BLaER1 (cell line): Measurements from ENCODE around the gene CALCA.

Source experiments
- H3K27ac ChIP-seq: shearing (Covaris generic); formaldehyde crosslinking; 2 replicates; pipeline ENCODE4 v1.8.1; 2022
- H3K27me3 ChIP-seq: shearing (Covaris generic); formaldehyde crosslinking; 2 replicates; pipeline ENCODE4 v1.8.1; 2022
- H3K36me3 ChIP-seq: shearing (Covaris generic); formaldehyde crosslinking; 2 replicates; pipeline ENCODE4 v1.8.1; 2022
- H3K4me1 ChIP-seq: shearing (Covaris generic); formaldehyde crosslinking; 2 replicates; pipeline ENCODE4 v1.8.1; 2022
- H3K4me2 ChIP-seq: shearing (Covaris generic); formaldehyde crosslinking; 2 replicates; pipeline ENCODE4 v1.8.1; 2022
- H3K4me3 ChIP-seq: shearing (Covaris generic); formaldehyde crosslinking; 2 replicates; pipeline ENCODE4 v1.8.1; 2022
- H3K9ac ChIP-seq: shearing (Covaris generic); formaldehyde crosslinking; 2 replicates; pipeline ENCODE4 v1.8.1; 2022
- H3K9me3 ChIP-seq: shearing (Covaris generic); formaldehyde crosslinking; 2 replicates; pipeline ENCODE4 v1.8.1; 2022
- H4K20me1 ChIP-seq: shearing (Covaris generic); formaldehyde crosslinking; 2 replicates; pipeline ENCODE4 v1.8.1; 2022
- Cebpa-rat ChIP-seq: shearing (Covaris generic); IDR thresholded peaks from 2 replicates; pipeline ENCODE4 v1.8.1; 2022

Gene CALCA

DNA sequence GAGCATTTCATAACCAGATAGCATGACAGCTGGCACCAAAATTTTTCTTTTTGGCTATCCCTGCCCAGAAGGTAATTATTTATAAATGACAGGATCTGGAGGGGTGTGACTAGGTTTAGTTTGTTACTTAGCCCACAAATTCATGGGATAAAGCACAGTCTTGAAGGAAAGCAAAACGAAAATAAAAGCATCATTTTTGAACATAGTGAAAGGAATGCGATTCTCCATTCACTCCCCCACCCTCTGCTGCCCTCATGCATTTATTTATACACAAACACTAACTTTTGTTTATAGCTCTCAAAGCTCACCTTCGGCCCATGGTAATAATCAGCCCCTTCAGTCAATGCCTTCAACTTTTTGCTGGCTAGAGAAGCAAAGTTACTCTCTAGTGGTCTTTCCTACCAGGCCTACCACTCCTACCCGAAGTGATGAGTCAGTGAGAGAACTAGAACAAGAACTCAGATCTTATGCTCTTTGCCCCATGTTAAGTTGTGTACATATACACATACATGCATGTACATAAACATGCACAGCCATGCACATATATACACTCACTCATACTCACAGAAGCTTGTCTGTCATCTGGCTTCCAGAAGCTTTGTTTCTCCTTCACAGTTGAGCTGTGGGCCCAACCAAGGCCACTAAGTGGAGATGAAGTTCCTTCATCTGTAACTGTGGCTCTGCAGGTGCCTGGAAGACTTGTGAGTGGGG, 22.6 kb downstream of the CALCA start:
- Histone ChIP-seq H3K4me3 (no peak overlapping the region), H3K4me2 (no peak overlapping the region), H3K36me3 (no peaks in the 10 kb centered on the region), H3K9ac (no peak overlapping the region), H3K27ac (no peak overlapping the region), H4K20me1 (no peaks in the 10 kb centered on the region), H3K4me1 (no peaks in the 10 kb centered on the region), H3K9me3 (no peaks in the 10 kb centered on the region), H3K27me3 (no peaks in the 10 kb centered on the region)
- no peak for TF ChIP-seq Cebpa-rat

DNA sequence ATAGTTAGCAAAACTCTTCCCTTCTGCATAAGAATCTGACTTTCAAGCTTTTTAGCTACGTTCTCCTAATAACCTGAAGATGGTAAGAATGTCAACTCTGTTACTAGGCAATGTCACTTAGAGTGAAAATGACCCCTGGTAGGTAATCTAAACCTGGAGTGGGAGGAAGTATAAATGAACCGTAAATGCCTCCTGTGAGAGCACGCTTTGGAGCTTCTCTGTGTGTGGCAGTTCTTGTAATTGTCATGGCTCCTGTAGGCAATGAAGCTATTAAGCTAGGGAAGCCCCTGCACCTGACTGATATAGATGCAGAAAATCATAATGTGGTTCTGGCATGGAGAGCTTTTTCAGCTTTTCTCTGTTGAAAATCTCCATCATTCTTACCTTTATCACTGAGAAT, 29.4 kb downstream of the CALCA start:
- Histone ChIP-seq H3K4me2 (no peak overlapping the region), H3K9ac (no peak overlapping the region), H3K36me3 (no peaks in the 10 kb centered on the region), H4K20me1 (no peaks in the 10 kb centered on the region), H3K4me1 (no peaks in the 10 kb centered on the region), H3K9me3 (peaks cover 14% of the 10 kb centered on the region), H3K27me3 (no peaks in the 10 kb centered on the region), H3K4me3 (no peak overlapping the region), H3K27ac (no peak overlapping the region)
- no peak for TF ChIP-seq Cebpa-rat

DNA sequence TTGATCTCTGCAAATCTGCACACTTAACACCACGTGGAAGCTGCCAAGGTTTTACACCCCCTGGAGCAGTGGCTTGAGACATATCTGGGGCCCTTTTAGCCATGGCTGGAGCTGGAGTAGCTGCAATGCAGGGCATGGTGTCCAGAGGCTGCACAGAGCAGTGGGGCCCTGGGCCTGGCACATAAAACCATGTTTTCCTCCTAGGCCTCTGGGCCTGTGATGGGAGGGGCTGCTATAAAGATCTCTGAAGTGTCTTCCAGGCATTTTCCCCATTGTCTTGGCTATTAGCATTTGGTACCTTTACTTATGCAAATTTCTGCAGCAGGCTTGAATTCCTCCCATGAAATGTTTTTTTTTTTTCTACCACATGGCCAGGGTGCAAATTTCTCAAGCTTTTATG, 33.2 kb downstream of the CALCA start:
- no peak for TF ChIP-seq Cebpa-rat
- no peak overlapping the region for H3K4me3 ChIP-seq

DNA sequence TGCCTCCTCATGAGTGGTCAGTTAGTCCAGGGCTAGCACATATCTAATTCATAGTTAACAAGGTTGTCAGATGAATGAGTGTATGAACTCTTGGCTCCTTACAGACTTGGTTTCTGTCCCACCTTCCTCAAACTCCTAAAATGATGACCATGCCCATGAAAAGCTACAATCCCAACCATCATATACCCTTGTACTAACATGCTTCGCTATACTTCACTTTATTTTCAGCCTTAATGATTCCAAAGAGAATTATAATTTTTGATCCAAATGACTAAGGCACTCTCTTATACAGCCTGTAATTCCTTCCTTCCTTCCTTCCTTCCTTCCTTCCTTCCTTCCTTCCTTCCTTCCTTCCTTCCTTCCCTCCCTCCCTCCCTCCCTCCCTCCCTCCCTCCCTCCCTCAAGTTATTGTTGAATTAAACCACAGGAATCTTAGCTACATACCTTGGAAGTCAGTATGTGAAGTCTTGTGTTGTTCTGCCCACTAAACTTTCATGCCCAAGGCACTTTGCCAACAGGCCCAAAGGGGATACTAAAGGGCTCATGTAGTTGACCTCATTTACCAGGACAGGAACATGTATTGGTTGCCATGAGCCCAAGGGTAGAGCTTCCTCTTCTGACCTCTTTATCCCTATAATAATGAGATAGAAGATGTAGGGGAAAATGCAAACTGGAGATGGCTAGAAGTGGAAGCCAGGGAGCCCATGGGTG, 37.4 kb downstream of the CALCA start:
- Histone ChIP-seq H3K27me3 (no peaks in the 10 kb centered on the region), H3K4me3 (no peak overlapping the region), H3K4me1 (no peaks in the 10 kb centered on the region), H3K36me3 (no peaks in the 10 kb centered on the region), H3K9me3 (peaks cover 16% of the 10 kb centered on the region), H3K9ac (no peak overlapping the region), H3K4me2 (no peak overlapping the region), H3K27ac (no peak overlapping the region), H4K20me1 (no peaks in the 10 kb centered on the region)
- no peak for TF ChIP-seq Cebpa-rat

More for the DNA sequence above, 33.2 kb downstream of the CALCA start:
- Histone ChIP-seq H3K27ac (no peak overlapping the region), H3K36me3 (no peaks in the 10 kb centered on the region), H3K27me3 (no peaks in the 10 kb centered on the region), H3K4me2 (no peak overlapping the region), H3K4me1 (no peaks in the 10 kb centered on the region), H4K20me1 (no peaks in the 10 kb centered on the region), H3K9ac (no peak overlapping the region), H3K9me3 (peaks cover 16% of the 10 kb centered on the region)

DNA sequence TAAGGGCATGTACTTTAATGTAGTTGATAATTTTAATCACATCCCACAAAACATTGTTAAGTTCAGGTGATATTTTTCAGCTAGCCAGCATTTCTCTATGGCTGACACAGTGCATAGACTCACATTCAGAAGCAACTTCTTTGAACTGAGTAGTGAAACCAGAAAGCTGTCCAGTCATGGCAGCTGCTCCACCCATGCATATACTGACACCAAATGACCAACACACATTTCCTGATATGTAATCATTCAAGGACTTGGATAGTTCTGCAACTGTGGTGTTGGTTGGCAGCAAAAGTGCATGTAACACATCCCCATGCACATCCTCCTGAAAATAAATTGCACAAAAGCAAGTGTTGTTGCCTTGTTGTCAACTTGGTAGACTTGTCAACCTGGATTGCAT, 39.7 kb downstream of the CALCA start:
- Histone ChIP-seq H3K4me2 (no peak overlapping the region), H4K20me1 (no peaks in the 10 kb centered on the region), H3K9ac (no peak overlapping the region), H3K27me3 (no peaks in the 10 kb centered on the region), H3K27ac (no peak overlapping the region), H3K36me3 (no peaks in the 10 kb centered on the region), H3K4me1 (no peaks in the 10 kb centered on the region), H3K9me3 (peaks cover 17% of the 10 kb centered on the region; the same call in 1 of the 2 replicates), H3K4me3 (no peak overlapping the region)
- no peak for TF ChIP-seq Cebpa-rat

DNA sequence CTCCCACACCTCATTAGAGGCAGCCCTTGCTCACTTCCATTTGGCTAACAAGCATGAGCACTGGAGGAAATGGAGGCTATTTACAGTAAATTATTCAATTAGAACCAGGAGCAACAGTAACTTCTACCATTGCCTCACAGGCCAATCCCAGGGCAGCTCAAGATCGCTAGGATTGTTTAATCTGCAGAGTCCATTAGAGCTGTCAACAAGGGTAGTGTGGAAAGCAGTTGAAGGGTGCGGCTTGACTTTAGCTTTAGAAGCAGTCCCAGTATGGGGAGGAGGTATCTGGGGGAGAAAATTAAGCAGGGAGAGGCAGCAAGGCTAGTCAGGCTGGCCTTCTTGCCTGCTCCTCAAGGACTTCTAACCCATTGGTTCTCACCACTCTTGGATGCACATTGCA, 41.8 kb downstream of the CALCA start:
- no peak overlapping the region for H3K9ac ChIP-seq
- no peak for TF ChIP-seq Cebpa-rat
- peaks cover 18% of the 10 kb centered on the region; the same call in 1 of the 2 replicates for H3K9me3 ChIP-seq
- no peaks in the 10 kb centered on the region for H3K27me3 ChIP-seq
- no peak overlapping the region for H3K4me3 ChIP-seq
- H3K36me3 ChIP-seq = no peaks in the 10 kb centered on the region
- H3K27ac ChIP-seq = no peak overlapping the region
- no peaks in the 10 kb centered on the region for H4K20me1 ChIP-seq
- no peaks in the 10 kb centered on the region for H3K4me1 ChIP-seq
- no peak overlapping the region for H3K4me2 ChIP-seq

DNA sequence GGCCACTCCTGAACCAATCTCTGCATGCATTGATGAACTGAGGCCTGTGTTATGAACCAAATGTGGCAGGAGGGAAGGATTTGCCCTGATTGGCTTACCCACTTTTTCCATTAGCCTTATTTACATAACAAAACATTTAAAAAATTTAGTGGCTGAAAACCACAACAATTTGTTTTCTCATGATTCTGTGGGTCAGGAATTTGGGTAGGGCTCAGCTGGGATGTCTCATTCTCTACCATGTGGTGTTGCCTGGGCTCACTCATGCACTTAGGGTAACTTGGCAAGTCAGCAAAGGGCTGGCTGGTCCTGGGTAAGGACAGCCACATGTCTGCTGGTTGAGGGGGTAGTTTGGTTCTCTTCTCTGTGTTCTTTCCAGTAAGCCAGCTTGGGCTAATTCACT, 45.0 kb downstream of the CALCA start:
- Histone ChIP-seq H3K27me3 (no peaks in the 10 kb centered on the region), H3K4me2 (no peak overlapping the region), H3K9ac (no peak overlapping the region), H3K4me1 (no peaks in the 10 kb centered on the region), H3K9me3 (peaks cover 18% of the 10 kb centered on the region; the same call in 1 of the 2 replicates), H3K27ac (no peak overlapping the region), H3K4me3 (no peak overlapping the region), H3K36me3 (no peaks in the 10 kb centered on the region), H4K20me1 (no peaks in the 10 kb centered on the region)
- TF ChIP-seq Cebpa-rat = no peak

DNA sequence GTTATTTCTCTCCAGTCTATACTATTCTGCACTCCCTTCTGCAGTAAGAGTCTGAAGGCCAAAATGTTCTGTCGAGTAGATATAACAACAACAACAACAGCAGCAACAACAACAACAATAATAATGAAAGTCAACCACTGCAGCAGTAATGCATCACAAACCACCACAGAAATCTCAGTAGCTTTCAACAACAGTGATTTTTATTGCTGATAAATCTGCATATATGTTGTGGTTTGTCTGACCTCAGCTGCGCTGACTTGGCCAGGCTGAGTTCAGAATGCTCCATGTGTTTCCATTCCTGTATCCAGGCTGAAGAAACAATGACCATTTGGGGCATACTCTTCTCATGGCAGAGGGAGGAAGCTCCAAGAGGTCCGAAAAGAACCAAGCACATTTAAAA, 47.8 kb downstream of the CALCA start:
- Histone ChIP-seq H3K4me2 (no peak overlapping the region), H3K4me1 (no peaks in the 10 kb centered on the region), H3K27ac (no peak overlapping the region), H3K9ac (no peak overlapping the region), H3K9me3 (peaks cover 17% of the 10 kb centered on the region; the same call in 1 of the 2 replicates), H4K20me1 (no peaks in the 10 kb centered on the region), H3K4me3 (no peak overlapping the region), H3K27me3 (no peaks in the 10 kb centered on the region), H3K36me3 (no peaks in the 10 kb centered on the region)
- no peak for TF ChIP-seq Cebpa-rat
